Astrocyte (in vitro differentiated cells and primary cell): ENCODE data around the gene COPS7A. TPM values are rescaled to one million over a fixed set of nuclear protein-coding genes. Genes with fewer than 3 reads are reported as not detected.
"Not testable (repeated sequence)": the region's sequence is repeated elsewhere in the genome, so short reads cannot be mapped to it uniquely, and the experiment has no call there.

ENCODE experiments used
- DNase-seq: peaks from one replicate; pipeline ENCODE4 v3.0.0-alpha.2; 2010; ENCODE audit warnings: low read depth
- FAIRE-seq: peaks from 2 replicates; lab custom pipeline; 2011; peaks lifted over from hg19 to GRCh38; lab: Jason Lieb, UNC
- H2AFZ ChIP-seq: 2 replicates; pipeline ENCODE4 v1.6.0; 2012; ENCODE audit warnings: low read depth, low read length, inconsistent platforms
- H3K27ac ChIP-seq: 2 replicates; pipeline ENCODE4 v1.5.1; 2011; ENCODE audit warnings: low read depth, low read length, inconsistent platforms
- H3K27me3 ChIP-seq: 2 replicates; pipeline ENCODE4 v1.6.0; 2011; ENCODE audit warnings: low read length, inconsistent platforms; ENCODE audit not compliant: insufficient read depth
- H3K36me3 ChIP-seq: 2 replicates; pipeline ENCODE4 v1.5.1; 2011; ENCODE audit warnings: low read length, inconsistent platforms; ENCODE audit not compliant: insufficient read depth
- H3K4me1 ChIP-seq: 2 replicates; pipeline ENCODE4 v1.5.1; 2011; ENCODE audit warnings: low read length, inconsistent platforms; ENCODE audit not compliant: insufficient read depth
- H3K4me2 ChIP-seq: 2 replicates; pipeline ENCODE4 v1.6.0; 2012; ENCODE audit warnings: low read length, inconsistent platforms
- H3K4me3 ChIP-seq: 2 replicates; pipeline ENCODE4 v1.5.1; 2011; ENCODE audit warnings: low read depth, mild to moderate bottlenecking, low read length, inconsistent platforms; ENCODE audit not compliant: insufficient read depth
- H3K79me2 ChIP-seq: 2 replicates; pipeline ENCODE4 v1.6.0; 2012; ENCODE audit warnings: mild to moderate bottlenecking, low read length, inconsistent platforms; ENCODE audit not compliant: insufficient read depth
- H3K9ac ChIP-seq: 2 replicates; pipeline ENCODE4 v1.6.0; 2012; ENCODE audit warnings: mild to moderate bottlenecking, low read length, inconsistent platforms
- H3K9me3 ChIP-seq: 2 replicates; pipeline ENCODE4 v1.5.1; 2012; ENCODE audit warnings: low read depth, mild to moderate bottlenecking, low read length, inconsistent platforms; ENCODE audit not compliant: insufficient read depth
- H4K20me1 ChIP-seq: 2 replicates; pipeline ENCODE4 v1.6.0; 2012; ENCODE audit warnings: low read length, inconsistent platforms; ENCODE audit not compliant: insufficient read depth
- H3K27ac Mint-ChIP-seq: one replicate; pipeline ENCODE4 v1.8.0; 2021; ENCODE audit warnings: mild to moderate bottlenecking, mixed read lengths; ENCODE audit not compliant: unreplicated experiment
- H3K27me3 Mint-ChIP-seq: one replicate; pipeline ENCODE4 v1.8.0; 2021; ENCODE audit warnings: low read depth, mixed read lengths; ENCODE audit not compliant: unreplicated experiment
- H3K36me3 Mint-ChIP-seq: one replicate; pipeline ENCODE4 v1.8.0; 2021; ENCODE audit warnings: low read depth, mixed read lengths; ENCODE audit not compliant: unreplicated experiment
- H3K4me1 Mint-ChIP-seq: one replicate; pipeline ENCODE4 v1.8.0; 2021; ENCODE audit warnings: low read depth, mixed read lengths; ENCODE audit not compliant: unreplicated experiment
- H3K4me3 Mint-ChIP-seq: one replicate; pipeline ENCODE4 v1.8.0; 2021; ENCODE audit warnings: mild to moderate bottlenecking, moderate library complexity, mixed read lengths; ENCODE audit not compliant: unreplicated experiment
- H3K9me3 Mint-ChIP-seq: one replicate; pipeline ENCODE4 v1.8.0; 2021; ENCODE audit warnings: mild to moderate bottlenecking, mixed read lengths; ENCODE audit not compliant: unreplicated experiment
- EZH2 ChIP-seq: IDR thresholded peaks from 2 replicates; pipeline ENCODE4 v1.6.1; 2012; ENCODE audit warnings: mild to moderate bottlenecking, low read length, inconsistent platforms; ENCODE audit not compliant: insufficient read depth
- total RNA-seq: library from RNA; stranded (reverse); gene quantifications from 2 replicates; pipeline ENCODE4 v1.2.1, GENCODE V29; 2021
- TF ChIP-seq, protein P1 (sequence below): IDR thresholded peaks from 2 replicates; pipeline ENCODE4 v1.5.1; 2011; ENCODE audit warnings: low read depth, mild to moderate bottlenecking, inconsistent platforms, low read length, moderate library complexity; ENCODE audit not compliant: insufficient read depth

COPS7A gene
- total RNA-seq, 1 donor from 2014 or later, result 47.3 TPM

DNA sequence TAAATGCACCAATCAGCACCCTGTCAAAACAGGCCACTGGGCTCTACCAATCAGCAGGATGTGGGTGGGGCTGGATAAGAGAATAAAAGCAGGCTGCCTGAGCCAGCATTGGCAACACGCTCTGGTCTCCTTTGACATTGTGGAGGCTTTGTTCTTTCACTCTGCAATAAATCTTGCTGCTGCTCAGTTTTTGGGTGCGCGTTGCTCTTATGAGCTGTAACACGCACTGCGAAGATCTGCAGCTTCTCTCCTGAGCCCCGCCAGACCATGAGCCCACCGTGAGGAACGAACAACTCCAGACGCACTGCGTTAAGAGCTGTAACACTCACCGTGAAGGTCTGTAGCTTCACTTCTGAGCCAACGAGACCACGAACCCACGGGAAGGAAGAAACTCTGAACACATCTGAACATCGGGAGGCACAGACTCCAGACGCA is 14.9 kb upstream of the COPS7A start:
- H3K4me3 ChIP-seq, result no peak overlapping the region
- Mint-ChIP-seq H3K36me3 (no peaks in the 10 kb centered on the region), H3K4me3 (peak overlapping the region; percentile 54), H3K9me3 (peaks cover 5% of the 10 kb centered on the region), H3K27ac (no peak overlapping the region), H3K4me1 (no peaks in the 10 kb centered on the region), H3K27me3 (peaks cover 7% of the 10 kb centered on the region)
- DNase-seq (no peak), FAIRE-seq (no peak)
- TF ChIP-seq, protein P1, sequence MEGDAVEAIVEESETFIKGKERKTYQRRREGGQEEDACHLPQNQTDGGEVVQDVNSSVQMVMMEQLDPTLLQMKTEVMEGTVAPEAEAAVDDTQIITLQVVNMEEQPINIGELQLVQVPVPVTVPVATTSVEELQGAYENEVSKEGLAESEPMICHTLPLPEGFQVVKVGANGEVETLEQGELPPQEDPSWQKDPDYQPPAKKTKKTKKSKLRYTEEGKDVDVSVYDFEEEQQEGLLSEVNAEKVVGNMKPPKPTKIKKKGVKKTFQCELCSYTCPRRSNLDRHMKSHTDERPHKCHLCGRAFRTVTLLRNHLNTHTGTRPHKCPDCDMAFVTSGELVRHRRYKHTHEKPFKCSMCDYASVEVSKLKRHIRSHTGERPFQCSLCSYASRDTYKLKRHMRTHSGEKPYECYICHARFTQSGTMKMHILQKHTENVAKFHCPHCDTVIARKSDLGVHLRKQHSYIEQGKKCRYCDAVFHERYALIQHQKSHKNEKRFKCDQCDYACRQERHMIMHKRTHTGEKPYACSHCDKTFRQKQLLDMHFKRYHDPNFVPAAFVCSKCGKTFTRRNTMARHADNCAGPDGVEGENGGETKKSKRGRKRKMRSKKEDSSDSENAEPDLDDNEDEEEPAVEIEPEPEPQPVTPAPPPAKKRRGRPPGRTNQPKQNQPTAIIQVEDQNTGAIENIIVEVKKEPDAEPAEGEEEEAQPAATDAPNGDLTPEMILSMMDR, result no peak
- no peak for TF ChIP-seq EZH2
- H3K4me1 ChIP-seq, result no peaks in the 10 kb centered on the region
- H4K20me1 ChIP-seq, result no peaks in the 10 kb centered on the region
- H3K9ac ChIP-seq, result no peak overlapping the region
- no peak overlapping the region for H2AFZ ChIP-seq
- peaks cover 2% of the 10 kb centered on the region for H3K27me3 ChIP-seq
- no peak overlapping the region for H3K4me2 ChIP-seq
- H3K27ac ChIP-seq, result no peak overlapping the region
- H3K79me2 ChIP-seq, result no peaks in the 10 kb centered on the region
- H3K9me3 ChIP-seq, result no peaks in the 10 kb centered on the region
- no peaks in the 10 kb centered on the region for H3K36me3 ChIP-seq

DNA sequence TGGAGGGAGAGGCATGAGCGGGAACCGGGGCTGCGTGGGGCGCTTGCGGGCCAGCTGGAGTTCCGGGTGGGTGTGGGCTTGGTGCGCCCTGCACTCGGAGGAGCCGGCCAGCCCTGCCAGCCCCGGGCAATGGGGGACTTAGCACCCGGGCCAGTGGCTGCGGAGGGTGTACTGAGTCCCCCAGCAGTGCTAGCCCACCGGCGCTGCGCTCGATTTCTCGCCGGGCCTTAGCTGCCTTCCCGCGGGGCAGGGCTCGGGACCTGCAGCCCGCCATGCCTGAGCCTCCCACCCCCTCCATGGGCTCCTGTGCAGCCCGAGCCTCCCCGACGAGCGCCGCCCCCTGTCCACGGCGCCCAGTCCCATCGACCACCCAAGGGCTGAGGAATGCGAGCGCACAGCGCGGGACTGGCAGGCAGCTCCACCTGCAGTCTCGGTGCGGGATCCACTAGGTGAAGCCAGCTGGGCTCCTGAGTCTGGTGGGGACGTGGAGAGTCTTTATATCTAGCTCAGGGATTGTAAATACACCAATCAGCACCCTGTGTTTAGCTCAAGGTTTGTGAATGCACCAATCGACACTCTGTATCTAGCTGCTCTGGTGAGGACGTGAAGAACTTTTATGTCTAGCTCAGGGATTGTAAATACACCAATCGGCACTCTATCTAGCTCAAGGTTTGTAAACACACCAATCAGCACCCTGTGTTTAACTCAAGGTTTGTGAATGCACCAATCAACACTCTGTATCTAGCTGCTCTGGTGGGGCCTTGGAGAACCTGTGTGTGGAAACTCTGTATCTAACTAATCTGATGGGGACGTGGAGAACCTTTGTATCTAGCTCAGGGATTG is 7.6 kb upstream of the COPS7A start:
- H3K9ac ChIP-seq, H3K27me3 Mint-ChIP-seq, H3K27me3 ChIP-seq, H3K9me3 Mint-ChIP-seq, H3K27ac ChIP-seq, H3K4me3 Mint-ChIP-seq, H4K20me1 ChIP-seq, DNase-seq, H3K4me1 ChIP-seq, H3K4me1 Mint-ChIP-seq, H2AFZ ChIP-seq, H3K27ac Mint-ChIP-seq, H3K4me3 ChIP-seq, H3K9me3 ChIP-seq, FAIRE-seq, H3K79me2 ChIP-seq, H3K36me3 Mint-ChIP-seq, H3K36me3 ChIP-seq, H3K4me2 ChIP-seq: not testable (repeated sequence)

DNA sequence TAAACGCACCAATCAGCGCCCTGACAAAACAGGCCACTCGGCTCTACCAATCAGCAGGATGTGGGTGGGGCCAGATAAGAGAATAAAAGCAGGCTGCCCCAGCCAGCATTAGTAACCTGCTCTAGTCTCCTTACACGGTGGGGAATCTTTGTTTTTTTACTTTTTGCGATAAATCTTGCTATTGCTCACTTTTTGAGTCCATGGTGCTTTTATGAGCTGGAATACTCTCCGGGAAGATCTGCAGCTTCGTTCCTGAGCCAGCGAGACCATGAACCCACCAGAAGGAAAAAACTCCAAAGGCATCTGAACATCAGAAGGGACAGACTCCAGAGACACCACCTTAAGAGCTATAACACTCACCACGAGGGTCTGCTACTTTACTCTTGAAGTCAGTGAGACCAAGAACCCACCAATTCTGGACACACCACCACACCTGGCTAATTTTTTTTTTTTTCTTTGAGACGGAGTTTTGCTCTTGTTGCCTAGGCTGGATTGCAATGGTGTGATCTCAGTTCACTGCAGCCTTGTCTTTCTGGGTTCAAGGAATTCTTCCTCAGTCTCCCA is 6.9 kb upstream of the COPS7A start:
- no peak overlapping the region for H3K4me3 Mint-ChIP-seq
- Histone ChIP-seq H3K27ac (no peak overlapping the region), H3K9ac (no peak overlapping the region), H3K4me3 (no peak overlapping the region), H3K79me2 (no peaks in the 10 kb centered on the region), H4K20me1 (no peaks in the 10 kb centered on the region), H3K27me3 (no peaks in the 10 kb centered on the region), H3K4me2 (no peak overlapping the region), H3K36me3 (no peaks in the 10 kb centered on the region), H3K4me1 (no peaks in the 10 kb centered on the region), H3K9me3 (no peaks in the 10 kb centered on the region), H2AFZ (no peak overlapping the region)
- DNase-seq, result no peak
- peaks cover 2% of the 10 kb centered on the region for H3K36me3 Mint-ChIP-seq
- TF ChIP-seq, protein P1, result no peak
- TF ChIP-seq EZH2, result no peak
- H3K9me3 Mint-ChIP-seq, result peaks cover 6% of the 10 kb centered on the region
- no peak overlapping the region for H3K27ac Mint-ChIP-seq
- no peak for FAIRE-seq
- no peaks in the 10 kb centered on the region for H3K4me1 Mint-ChIP-seq
- no peaks in the 10 kb centered on the region for H3K27me3 Mint-ChIP-seq
